Keratinocyte (primary cell): Measurements from ENCODE around the gene PTK7. TPM values are rescaled to one million over a fixed set of nuclear protein-coding genes. Genes with fewer than 3 reads are reported as not detected.

Experiments used
- DNase-seq: peaks from one replicate; pipeline ENCODE4 v3.0.0-alpha.2; 2011; ENCODE audit warnings: low read depth, missing footprints, low spot score
- FAIRE-seq: peaks from 2 replicates; lab custom pipeline; 2011; peaks lifted over from hg19 to GRCh38; lab: Jason Lieb, UNC
- H2AFZ ChIP-seq: 2 replicates; pipeline ENCODE4 v1.6.0; 2012; ENCODE audit warnings: low read length, control low read depth, inconsistent platforms; ENCODE audit not compliant: control insufficient read depth
- H3K27ac ChIP-seq: 2 replicates; pipeline ENCODE4 v1.5.1; 2011; ENCODE audit warnings: low read length; ENCODE audit not compliant: control insufficient read depth, insufficient read depth
- H3K27me3 ChIP-seq: 3 replicates; pipeline ENCODE4 v1.6.0; 2011; ENCODE audit warnings: low read length; ENCODE audit not compliant: control insufficient read depth, insufficient read depth; ENCODE audit errors: extremely low read depth
- H3K36me3 ChIP-seq, 2 experiments: 2 replicates in 1 of 2; 3 replicates in 1 of 2; pipeline ENCODE4 v1.5.1; 2011; ENCODE audit warnings: low read length in 2 of 2, mild to moderate bottlenecking in 1 of 2; ENCODE audit not compliant: control insufficient read depth in 2 of 2, insufficient read depth in 2 of 2; ENCODE audit errors: extremely low read depth in 1 of 2
- H3K4me1 ChIP-seq: 3 replicates; pipeline ENCODE4 v1.5.1; 2011; ENCODE audit warnings: low read length; ENCODE audit not compliant: control insufficient read depth, insufficient read depth; ENCODE audit errors: extremely low read depth
- H3K4me2 ChIP-seq: 3 replicates; pipeline ENCODE4 v1.6.0; 2011; ENCODE audit warnings: low read depth, low read length; ENCODE audit not compliant: control insufficient read depth, insufficient read depth; ENCODE audit errors: extremely low read depth
- H3K4me3 ChIP-seq, 3 experiments: fragments of 200-600 bp in 1 of 3; sonication (generic) in 1 of 3; 2 replicates in 2 of 3; 3 replicates in 1 of 3; pipeline ENCODE4 v1.5.1; 2011 to 2016; ENCODE audit warnings: low read length in 3 of 3, mild to moderate bottlenecking in 3 of 3, control low read depth in 2 of 3, inconsistent platforms in 1 of 3, low read depth in 1 of 3, mixed read lengths in 1 of 3, mixed run types in 1 of 3, moderate library complexity in 1 of 3; ENCODE audit not compliant: control insufficient read depth in 2 of 3, insufficient read depth in 2 of 3; ENCODE audit errors: extremely low read depth in 1 of 3
- H3K79me2 ChIP-seq: 2 replicates; pipeline ENCODE4 v1.6.0; 2012; ENCODE audit warnings: low read length; ENCODE audit not compliant: control insufficient read depth, insufficient read depth
- H3K9ac ChIP-seq: 3 replicates; pipeline ENCODE4 v1.6.0; 2011; ENCODE audit warnings: low read length; ENCODE audit not compliant: control insufficient read depth, insufficient read depth; ENCODE audit errors: extremely low read depth
- H3K9me1 ChIP-seq: 3 replicates; pipeline ENCODE4 v1.6.0; 2011; ENCODE audit warnings: low read length; ENCODE audit not compliant: control insufficient read depth, insufficient read depth; ENCODE audit errors: extremely low read depth
- H3K9me3 ChIP-seq: 2 replicates; pipeline ENCODE4 v1.5.1; 2012; ENCODE audit warnings: low read depth, low read length; ENCODE audit not compliant: control insufficient read depth
- H4K20me1 ChIP-seq: 3 replicates; pipeline ENCODE4 v1.6.0; 2011; ENCODE audit warnings: low read length; ENCODE audit not compliant: control insufficient read depth, insufficient read depth; ENCODE audit errors: extremely low read depth
- CTCF ChIP-seq, 3 experiments: IDR thresholded peaks in 1 of 3; conservative IDR thresholded peaks in 1 of 3; optimal IDR thresholded peaks in 1 of 3; 2 replicates in 2 of 3; 3 replicates in 1 of 3; pipeline versions ENCODE3 to v1.5.1; 2011; ENCODE audit warnings: low read length in 3 of 3, mild to moderate bottlenecking in 3 of 3, moderate library complexity in 2 of 3, control low read depth in 1 of 3, inconsistent platforms in 1 of 3; ENCODE audit not compliant: insufficient read depth in 2 of 3; ENCODE audit errors: extremely low read depth in 1 of 3
- EZH2 ChIP-seq: IDR thresholded peaks from one replicate; pipeline ENCODE4 v1.6.1; 2012; ENCODE audit warnings: inconsistent platforms, mild to moderate bottlenecking, low read length, moderate library complexity
- dilution Hi-C: fragments of 300-500 bp; cut with MboI; formaldehyde crosslinking; loops from one replicate; pipeline ENCODE4 v1.7.0; 2020; ENCODE audit warnings: low sequenced_read_pairs; ENCODE audit not compliant: extremely low pct_ligation_motif_present
- polyA plus RNA-seq, 5 experiments: library from polyadenylated mRNA; depleted of rRNA in 3 of 5; stranded (reverse) in 3 of 5; stranded (forward) in 1 of 5; unstranded in 1 of 5; fragments of >200 nt; gene quantifications; 1 replicate in 1 of 5; 2 replicates in 3 of 5; 3 replicates in 1 of 5; pipeline versions ENCODE4 v1.2.1 to v1.2.3, GENCODE V29; 2011 to 2012; ENCODE audit warnings: missing spikeins in 2 of 5, low read depth in 1 of 5, low replicate concordance in 1 of 5

PTK7 gene
- polyA plus RNA-seq, 1 donor (not counting 4 experiments of a cell fraction or from before 2014, with no cell fraction given), result 58.8 TPM

DNA sequence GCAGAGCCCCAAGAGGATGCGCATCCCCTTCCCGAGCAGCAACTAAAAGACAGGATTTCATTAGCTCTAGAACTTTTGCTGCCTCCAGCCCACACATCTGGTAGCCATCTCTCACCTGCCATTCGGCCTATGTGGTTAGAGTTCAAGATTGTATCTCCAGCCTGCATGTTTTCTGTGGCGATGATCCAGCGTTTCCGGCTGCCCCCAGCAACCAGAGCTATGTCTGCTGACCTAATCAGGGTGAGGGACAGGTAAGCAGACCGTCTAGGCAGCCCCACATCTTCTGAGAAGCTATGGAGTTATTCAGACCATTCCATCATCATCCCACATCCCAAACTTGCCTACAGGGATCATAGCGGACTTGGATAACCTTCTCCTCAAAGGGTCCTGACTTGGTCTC, 20.1 kb upstream of the PTK7 start:
- DNase-seq (no peak), FAIRE-seq (no peak)
- peaks cover 26% of the 10 kb centered on the region for H3K79me2 ChIP-seq
- H3K4me3 ChIP-seq, result no peak overlapping the region
- H3K36me3 ChIP-seq, result peaks cover 7 to 19% of the 10 kb centered on the region in 2 experiments
- H2AFZ ChIP-seq, result no peak overlapping the region
- H4K20me1 ChIP-seq, result no peaks in the 10 kb centered on the region
- no peaks in the 10 kb centered on the region for H3K27me3 ChIP-seq
- TF ChIP-seq CTCF (optimal IDR thresholded peaks at IDR 0.05 in 1 of 3, IDR thresholded peaks at IDR 0.05 in 1 of 3, conservative IDR thresholded peaks at IDR 0.05 in 1 of 3; ENCODE audit: extremely low read depth in 1 of 3, insufficient read depth in 2 of 3, low read length in 3 of 3) (no peak), EZH2 (no peak)
- no peak overlapping the region for H3K9ac ChIP-seq
- dilution Hi-C loops, result no loop called here
- H3K9me3 ChIP-seq, result no peaks in the 10 kb centered on the region
- no peak overlapping the region for H3K27ac ChIP-seq
- H3K4me1 ChIP-seq, result peaks cover 27% of the 10 kb centered on the region
- H3K4me2 ChIP-seq, result no peak overlapping the region
- no peaks in the 10 kb centered on the region for H3K9me1 ChIP-seq

GRCh38 chr6:43058531-43058930, 17.6 kb upstream of the PTK7 start:
- FAIRE-seq, result no peak
- Histone ChIP-seq H3K79me2 (peaks cover 16% of the 10 kb centered on the region), H3K36me3 (peaks cover 9 to 19% of the 10 kb centered on the region in 2 experiments), H3K4me1 (peaks cover 17% of the 10 kb centered on the region), H3K4me2 (peak overlapping the region; percentile 82), H2AFZ (no peak overlapping the region), H3K9me1 (no peaks in the 10 kb centered on the region), H4K20me1 (no peaks in the 10 kb centered on the region), H3K4me3 (peak overlapping the region; percentile 56 to 100 (median 99)), H3K9me3 (no peaks in the 10 kb centered on the region), H3K27me3 (no peaks in the 10 kb centered on the region), H3K9ac (peak overlapping the region; percentile 98), H3K27ac (peak overlapping the region; percentile 99)
- no peak for DNase-seq
- no peak for TF ChIP-seq EZH2
- dilution Hi-C loops, result no loop called here
